Measurements from ENCODE around the gene KLF5.

DNA sequence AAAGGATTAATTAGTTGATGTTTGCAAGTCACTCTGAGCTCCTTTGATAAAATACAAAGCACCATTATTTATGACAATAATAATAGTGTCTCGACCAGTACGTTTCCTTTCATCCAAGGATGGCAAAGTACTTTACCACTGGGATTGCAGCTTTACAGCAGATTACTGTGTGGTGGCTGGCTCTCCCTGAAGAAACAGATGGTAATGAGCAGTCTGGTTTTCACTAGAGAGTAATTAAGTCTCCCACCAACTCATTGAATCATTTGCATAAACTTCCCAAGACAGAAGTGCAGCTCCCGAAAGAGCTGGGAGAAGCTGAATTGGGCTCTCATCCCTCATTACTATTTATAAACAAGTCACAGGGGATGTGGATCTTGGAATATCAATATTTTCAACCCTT lies 48.7 kb downstream of the KLF5 start:
- TF ChIP-seq CTCF (IDR thresholded peaks at IDR 0.05) (no peak), POLR2A (IDR thresholded peaks at IDR 0.05) (no peak), EP300 (IDR thresholded peaks at IDR 0.05) (no peak)

All from ovary (tissue), 3 donors.